ENCODE results near the gene HIGD1B.

- TF ChIP-seq CTCF (IDR thresholded peaks at IDR 0.05) = no peak
- no peak for TF ChIP-seq POLR2A (IDR thresholded peaks at IDR 0.05)
These were observed 39.3 kb downstream of the HIGD1B start for GRCh38 chr17:44887016-44887415.

All from Peyer's patch (tissue), 4 donors.